Stomach (tissue), 9 donors: Measurements from ENCODE around the gene DCXR. TPM values are rescaled to one million over a fixed set of nuclear protein-coding genes. Genes with fewer than 3 reads are reported as not detected.

Source experiments
- DNase-seq, 2 donors: peaks; one replicate each; pipeline versions ENCODE4 v3.0.0 to v3.0.0-alpha.2; 2013 to 2019
- H3K27ac ChIP-seq, 5 donors: fragments of 200-600 bp in 4 of 5; sonication (generic) in 4 of 5; one replicate each; pipeline ENCODE4 v1.5.1; 2013 to 2019; ENCODE audit warnings: mild to moderate bottlenecking in 1 of 5, moderate library complexity in 1 of 5
- H3K27me3 ChIP-seq, 3 donors: fragments of 200-600 bp; sonication (generic); one replicate each; pipeline ENCODE4 v1.5.1; 2017 to 2019; ENCODE audit warnings: mixed run types in 1 of 3
- H3K36me3 ChIP-seq, 4 donors: fragments of 200-600 bp; sonication (generic); 1 replicate in 3 of 4; 2 replicates in 1 of 4; pipeline ENCODE4 v1.5.1; 2016 to 2019
- H3K4me1 ChIP-seq, 4 donors: fragments of 200-600 bp; sonication (generic); one replicate each; pipeline ENCODE4 v1.5.1; 2016 to 2019
- H3K4me3 ChIP-seq, 4 donors: fragments of 200-600 bp; sonication (generic) in 3 of 4; one replicate each; pipeline ENCODE4 v1.5.1; 2016 to 2019; ENCODE audit warnings: mild to moderate bottlenecking in 1 of 4
- H3K9me3 ChIP-seq, 4 donors: fragments of 200-600 bp; sonication (generic); one replicate each; pipeline ENCODE4 v1.5.1; 2016 to 2019
- EP300 ChIP-seq: sonication (generic); formaldehyde crosslinking; IDR thresholded peaks from one replicate; pipeline ENCODE4 v1.6.1; 2017; ENCODE audit warnings: antibody characterized with exemption
- POLR2A ChIP-seq, 4 donors: fragments of 450-650 bp; IDR thresholded peaks; one replicate each; pipeline ENCODE4 v1.6.1; 2016; ENCODE audit warnings: antibody characterized with exemption in 4 of 4, control low read depth in 2 of 4, mild to moderate bottlenecking in 1 of 4, moderate library complexity in 1 of 4
- POLR2AphosphoS5 ChIP-seq, 3 donors: sonication (generic); formaldehyde crosslinking; IDR thresholded peaks; one replicate each; pipeline ENCODE4 v1.6.1; 2016; ENCODE audit warnings: antibody characterized with exemption in 3 of 3
- WGBS, 5 donors: extraction: QIAGEN DNeasy Blood & Tissue Kit in 3 of 5; methylation state at CpG; one replicate each; pipeline versions ENCODE4 v1.1.5 to v1.1.7; 2013 to 2018; 5-methylcytosine and 5-hydroxymethylcytosine counted together
- intact Hi-C: fragments of 100-400 bp; cut with DNase I; formaldehyde crosslinking; loops from one replicate; pipeline ENCODE4 v1.15.1; 2023; ENCODE audit warnings: low total_unique reads
- polyA plus RNA-seq, 3 donors: library from polyadenylated mRNA; stranded (reverse); fragments of 200-250 nt; gene quantifications; one replicate each; pipeline ENCODE4 v1.2.3, GENCODE V29; 2013
- total RNA-seq, 5 donors: library from RNA; depleted of rRNA; stranded (reverse); fragments of >200 nt; gene quantifications; one replicate each; pipeline versions ENCODE4 v1.1.0 to v1.2.3, GENCODE V29; 2014 to 2016
- TF ChIP-seq, protein P1 (sequence below), 7 experiments: fragments of 450-650 bp in 4 of 7; fragments of 200-600 bp in 3 of 7; sonication (generic) in 3 of 7; IDR thresholded peaks; one replicate each; pipeline ENCODE4 v1.5.1; 2016 to 2019; ENCODE audit warnings: antibody characterized with exemption in 7 of 7, control low read depth in 2 of 7, mild to moderate bottlenecking in 1 of 7
- donor health status: healthy with polysubstance abuse.
- donor health status: Bipolar disorder and iron deficiency.
- donor health status: healthy.

DCXR gene
- total and polyA plus RNA-seq, 8 donors = 11.1 to 461 (median 231) TPM

DNA sequence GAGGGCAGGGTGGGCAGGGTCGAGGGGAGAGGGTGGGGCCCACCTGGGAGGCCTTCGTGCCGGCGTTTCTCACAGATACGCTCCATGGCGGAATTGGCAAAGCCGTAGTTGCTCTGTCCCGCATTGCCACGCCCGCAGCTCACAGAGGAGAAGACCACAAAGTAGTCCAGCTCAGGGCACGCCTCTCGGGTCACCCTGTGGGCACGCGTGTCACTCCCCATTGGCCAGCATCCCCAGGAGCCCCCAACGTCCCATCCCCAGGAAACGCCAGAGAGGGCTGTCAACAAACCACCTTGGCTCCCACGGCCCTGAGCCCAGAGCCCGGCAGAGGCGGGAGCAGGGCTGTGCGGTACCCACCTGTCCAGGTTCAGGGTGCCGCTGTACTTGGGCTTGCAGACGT, 44.5 kb upstream of the DCXR start:
- Histone ChIP-seq H3K9me3 (no peaks in the 10 kb centered on the region), H3K27ac (no peak overlapping the region), H3K27me3 (no peaks in the 10 kb centered on the region), H3K4me3 (no peak overlapping the region), H3K4me1 (no peaks in the 10 kb centered on the region), H3K36me3 (peaks cover 81 to 94% (median 92%) of the 10 kb centered on the region in 4 donors)
- TF ChIP-seq POLR2AphosphoS5 (IDR thresholded peaks at IDR 0.05) (no peak), POLR2A (IDR thresholded peaks at IDR 0.05) (no peak), EP300 (no peak)
- TF ChIP-seq, protein P1, sequence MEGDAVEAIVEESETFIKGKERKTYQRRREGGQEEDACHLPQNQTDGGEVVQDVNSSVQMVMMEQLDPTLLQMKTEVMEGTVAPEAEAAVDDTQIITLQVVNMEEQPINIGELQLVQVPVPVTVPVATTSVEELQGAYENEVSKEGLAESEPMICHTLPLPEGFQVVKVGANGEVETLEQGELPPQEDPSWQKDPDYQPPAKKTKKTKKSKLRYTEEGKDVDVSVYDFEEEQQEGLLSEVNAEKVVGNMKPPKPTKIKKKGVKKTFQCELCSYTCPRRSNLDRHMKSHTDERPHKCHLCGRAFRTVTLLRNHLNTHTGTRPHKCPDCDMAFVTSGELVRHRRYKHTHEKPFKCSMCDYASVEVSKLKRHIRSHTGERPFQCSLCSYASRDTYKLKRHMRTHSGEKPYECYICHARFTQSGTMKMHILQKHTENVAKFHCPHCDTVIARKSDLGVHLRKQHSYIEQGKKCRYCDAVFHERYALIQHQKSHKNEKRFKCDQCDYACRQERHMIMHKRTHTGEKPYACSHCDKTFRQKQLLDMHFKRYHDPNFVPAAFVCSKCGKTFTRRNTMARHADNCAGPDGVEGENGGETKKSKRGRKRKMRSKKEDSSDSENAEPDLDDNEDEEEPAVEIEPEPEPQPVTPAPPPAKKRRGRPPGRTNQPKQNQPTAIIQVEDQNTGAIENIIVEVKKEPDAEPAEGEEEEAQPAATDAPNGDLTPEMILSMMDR (IDR thresholded peaks at IDR 0.05) = no peak
- 84 to 89% (median 85%) methylated on average over 17 to 22 of the region's 22 CpGs for WGBS, 5 donors
- intact Hi-C loops = no loop called here
- no peak for DNase-seq

GRCh38 chr17:82081546-82081945, 44.0 kb upstream of the DCXR start:
- TF ChIP-seq, protein P1 (IDR thresholded peaks at IDR 0.05) = no peak
- no peak for TF ChIP-seq EP300
- TF ChIP-seq POLR2AphosphoS5 (IDR thresholded peaks at IDR 0.05) = no peak
- no peak for TF ChIP-seq POLR2A (IDR thresholded peaks at IDR 0.05)
- Histone ChIP-seq H3K27ac (no peak overlapping the region), H3K4me1 (no peaks in the 10 kb centered on the region), H3K27me3 (no peaks in the 10 kb centered on the region), H3K4me3 (no peak overlapping the region), H3K36me3 (peaks cover 76 to 90% (median 88%) of the 10 kb centered on the region in 4 donors), H3K9me3 (no peaks in the 10 kb centered on the region)
- WGBS, 5 donors = 86 to 96% (median 92%) methylated on average over 11 to 20 of the region's 20 CpGs
- intact Hi-C loops = no loop called here
- DNase-seq = no peak

DNA sequence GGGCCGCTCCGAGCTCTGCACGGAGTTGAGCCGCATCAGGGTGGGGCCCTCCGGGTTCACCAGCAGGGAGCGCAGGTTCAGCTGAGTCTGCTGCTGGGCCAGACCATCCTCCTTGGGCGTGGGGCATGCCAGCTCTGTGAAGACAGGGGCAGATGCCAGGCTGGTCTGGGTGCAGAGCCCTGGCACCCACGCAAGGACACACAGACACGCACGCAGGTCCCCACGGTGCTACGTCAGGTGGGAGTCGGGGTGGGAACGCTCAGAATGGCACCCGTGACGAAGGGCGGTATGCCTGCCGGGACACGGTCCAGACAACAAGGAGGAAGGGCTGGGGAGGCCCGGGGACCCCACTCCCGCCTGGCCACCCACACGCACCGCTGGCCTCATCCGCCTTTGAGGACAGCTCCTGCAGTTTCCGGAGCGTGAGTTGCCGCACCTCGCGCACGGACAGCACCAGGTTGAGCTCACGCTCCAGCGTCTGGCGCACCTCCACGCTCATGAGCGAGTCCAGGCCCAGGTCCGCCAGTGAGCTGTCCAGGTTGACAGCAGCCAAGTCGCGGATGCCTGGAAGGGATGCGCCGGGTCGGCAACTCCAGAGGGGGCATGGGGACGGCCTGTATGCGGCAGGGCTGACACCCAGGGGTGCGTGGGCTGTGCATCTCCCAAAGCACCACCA, 43.4 kb upstream of the DCXR start:
- Histone ChIP-seq H3K36me3 (peaks cover 70 to 84% (median 82%) of the 10 kb centered on the region in 4 donors), H3K27ac (no peak overlapping the region), H3K4me3 (no peak overlapping the region), H3K27me3 (no peaks in the 10 kb centered on the region), H3K4me1 (no peaks in the 10 kb centered on the region), H3K9me3 (no peaks in the 10 kb centered on the region)
- WGBS, 5 donors = 91 to 97% (median 94%) methylated on average over 22 to 44 of the region's 44 CpGs
- DNase-seq = no peak
- TF ChIP-seq POLR2A (IDR thresholded peaks at IDR 0.05) (no peak), POLR2AphosphoS5 (IDR thresholded peaks at IDR 0.05) (no peak), EP300 (no peak)
- TF ChIP-seq, protein P1 (IDR thresholded peaks at IDR 0.05) = no peak
- intact Hi-C loops = no loop called here

DNA sequence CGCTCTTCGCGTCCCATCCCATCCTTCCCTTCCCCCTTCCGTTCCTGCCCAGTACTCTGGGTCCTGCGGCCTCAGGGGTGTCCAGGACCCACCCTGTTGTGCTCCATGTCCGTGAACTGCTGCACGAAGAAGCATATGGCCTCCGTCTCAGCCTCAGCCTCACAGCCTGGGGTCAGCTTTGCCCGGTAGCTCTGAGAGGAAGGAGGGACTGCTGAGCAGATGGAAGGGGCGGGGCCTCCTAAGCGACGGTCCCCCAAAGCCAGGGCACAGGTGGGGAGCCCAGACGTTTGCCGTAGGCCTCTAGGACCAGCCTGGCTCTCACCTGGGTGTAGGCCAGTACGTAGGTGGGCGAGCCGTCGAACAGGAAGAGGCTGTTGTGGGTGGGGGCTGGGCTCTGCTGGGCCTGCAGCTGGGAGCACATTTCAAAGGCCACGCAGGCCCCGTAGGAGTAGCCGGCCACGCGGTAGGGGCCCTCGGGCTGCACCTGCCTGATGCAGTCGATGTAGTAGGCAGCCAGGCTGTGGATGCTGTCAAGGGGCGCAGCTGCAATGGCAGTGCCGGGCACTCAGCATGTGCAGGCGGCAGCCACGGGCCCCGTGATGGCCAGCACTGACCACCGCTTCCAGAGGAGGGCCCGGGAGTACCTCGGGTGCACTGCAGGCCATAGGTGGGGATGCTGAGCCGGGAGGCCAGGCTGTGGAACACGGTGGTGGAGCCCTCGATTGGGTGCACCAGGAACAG, 42.7 kb upstream of the DCXR start:
- no peak for TF ChIP-seq EP300
- TF ChIP-seq, protein P1 (IDR thresholded peaks at IDR 0.05) = no peak
- no peak for TF ChIP-seq POLR2AphosphoS5 (IDR thresholded peaks at IDR 0.05)
- H3K9me3 ChIP-seq = no peaks in the 10 kb centered on the region
- no peak overlapping the region for H3K4me3 ChIP-seq
- peaks cover 63 to 77% (median 74%) of the 10 kb centered on the region in 4 donors for H3K36me3 ChIP-seq
- 87 to 90% (median 89%) methylated on average over 24 to 36 of the region's 36 CpGs for WGBS, 5 donors
- no peaks in the 10 kb centered on the region for H3K4me1 ChIP-seq
- no peaks in the 10 kb centered on the region for H3K27me3 ChIP-seq
- no peak overlapping the region for H3K27ac ChIP-seq
- intact Hi-C loops = no loop called here
- no peak for DNase-seq
